SW 1271 (cell line): ENCODE results near the gene ZNF581.

ENCODE experiments used
- DNase-seq, 2 experiments: peaks; one replicate each; lab custom pipeline; 2025; lab: John Stamatoyannopoulos, UW

ZNF581 gene

GRCh38 chr19:55648585-55649267, 5.3 kb downstream of the ZNF581 start:
- DNase-seq: no peak

GRCh38 chr19:55649268-55650125, 6.0 kb downstream of the ZNF581 start:
- no peak for DNase-seq

GRCh38 chr19:55650126-55650557, 6.7 kb downstream of the ZNF581 start:
- no peak for DNase-seq

- DNase-seq: no peak
Measured at GRCh38 chr19:55650602-55651230, 7.3 kb downstream of the ZNF581 start.

GRCh38 chr19:55651236-55651635, 7.8 kb downstream of the ZNF581 start:
- no peak for DNase-seq

- DNase-seq: no peak
Measured at GRCh38 chr19:55652311-55653128, 9.1 kb downstream of the ZNF581 start.

GRCh38 chr19:55653651-55654322, 10.3 kb downstream of the ZNF581 start:
- peak; percentile 77 to 91 for DNase-seq

- DNase-seq: peak; percentile 87 to 96
Measured at GRCh38 chr19:55654323-55654867, 10.9 kb downstream of the ZNF581 start.

GRCh38 chr19:55654868-55655647, 11.6 kb downstream of the ZNF581 start, which contains the start of gene U2AF2:
U2AF2 (plus strand) TSS chr19:55655035; CDS start chr19:55655105, 70 bp downstream.
- peak; percentile 51 to 90 for DNase-seq

- DNase-seq: no peak
Measured at GRCh38 chr19:55655648-55656040, 12.2 kb downstream of the ZNF581 start.

GRCh38 chr19:55656552-55656951, 13.1 kb downstream of the ZNF581 start:
- DNase-seq: no peak

- DNase-seq: no peak
Measured at GRCh38 chr19:55656988-55657747, 13.7 kb downstream of the ZNF581 start.

- DNase-seq: no peak
Measured at GRCh38 chr19:55658846-55659459, 15.5 kb downstream of the ZNF581 start.

- no peak for DNase-seq
Measured at GRCh38 chr19:55659822-55660221, 16.4 kb downstream of the ZNF581 start.

GRCh38 chr19:55660404-55660803, 17.0 kb downstream of the ZNF581 start:
- no peak for DNase-seq

- no peak for DNase-seq
Measured at GRCh38 chr19:55660991-55661390, 17.5 kb downstream of the ZNF581 start.

GRCh38 chr19:55661826-55662225, 18.4 kb downstream of the ZNF581 start:
- no peak for DNase-seq

GRCh38 chr19:55663846-55664536, 20.5 kb downstream of the ZNF581 start:
- DNase-seq: no peak
